HG02970 (cell line): ENCODE data around the gene UNC79.

Experiments used
- ATAC-seq: cut with Tn5 transposase; IDR thresholded peaks from one replicate; pipeline ENCODE4 v1.9.1; 2021; ENCODE audit warnings: mild to moderate bottlenecking, moderate library complexity, moderate number of reproducible peaks; ENCODE audit not compliant: unreplicated experiment, low FRiP score

Gene UNC79

GRCh38 chr14:93701562-93701961, 270.8 kb downstream of the UNC79 start:
- ATAC-seq, result no peak

GRCh38 chr14:93702946-93703345, 272.2 kb downstream of the UNC79 start:
- no peak for ATAC-seq

GRCh38 chr14:93703941-93704340, 273.2 kb downstream of the UNC79 start:
- no peak for ATAC-seq

GRCh38 chr14:93705513-93706156, 274.9 kb downstream of the UNC79 start:
- ATAC-seq, result no peak

- no peak for ATAC-seq
These were observed 275.7 kb downstream of the UNC79 start for GRCh38 chr14:93706360-93706955.

- no peak for ATAC-seq
These were observed 276.7 kb downstream of the UNC79 start for GRCh38 chr14:93707475-93707874.

- ATAC-seq, result no peak
These were observed 277.6 kb downstream of the UNC79 start for GRCh38 chr14:93708311-93708734.

- ATAC-seq, result no peak
These were observed 278.1 kb downstream of the UNC79 start for GRCh38 chr14:93708800-93709199.

- no peak for ATAC-seq
These were observed 278.5 kb downstream of the UNC79 start for GRCh38 chr14:93709249-93709648.

GRCh38 chr14:93712079-93712837, 281.5 kb downstream of the UNC79 start:
- ATAC-seq, result no peak

- ATAC-seq, result no peak
These were observed 282.3 kb downstream of the UNC79 start for GRCh38 chr14:93712838-93713724.

GRCh38 chr14:93713726-93714405, 283.1 kb downstream of the UNC79 start:
- no peak for ATAC-seq

- ATAC-seq, result no peak
These were observed 283.9 kb downstream of the UNC79 start for GRCh38 chr14:93714605-93715004.

GRCh38 chr14:93715279-93715927, 284.7 kb downstream of the UNC79 start:
- no peak for ATAC-seq

GRCh38 chr14:93716002-93716745, 285.4 kb downstream of the UNC79 start:
- no peak for ATAC-seq

GRCh38 chr14:93716746-93717667, 286.3 kb downstream of the UNC79 start:
- no peak for ATAC-seq

- ATAC-seq, result no peak
These were observed 287.1 kb downstream of the UNC79 start for GRCh38 chr14:93717668-93718320.
